Gastrocnemius medialis (tissue), 4 donors: ENCODE measurements around the gene HBQ1. TPM values are rescaled to one million over a fixed set of nuclear protein-coding genes. Genes with fewer than 3 reads are reported as not detected.

Experiments used
- ATAC-seq, 2 donors: fragments of 150-250 bp; one replicate each; pipeline ENCODE4 v1.9.1; 2016
- DNase-seq, 2 donors: peaks; one replicate each; pipeline ENCODE4 v3.0.0-alpha.2; 2019
- H3K27ac ChIP-seq, 4 donors: fragments of 200-600 bp; sonication (generic); 1 replicate in 1 of 4; 2 replicates in 3 of 4; pipeline ENCODE4 v1.5.1; 2016 to 2018; ENCODE audit warnings: mild to moderate bottlenecking in 2 of 4, moderate library complexity in 1 of 4
- H3K27me3 ChIP-seq, 3 donors: fragments of 200-600 bp; sonication (generic) in 2 of 3; 1 replicate in 1 of 3; 2 replicates in 2 of 3; pipeline versions ENCODE4 v1.5.1 to v1.6.0; 2016 to 2019; ENCODE audit warnings: mild to moderate bottlenecking in 1 of 3, moderate library complexity in 1 of 3
- H3K36me3 ChIP-seq, 2 donors: fragments of 200-600 bp; sonication (generic) in 1 of 2; one replicate each; pipeline ENCODE4 v1.5.1; 2017 to 2018
- H3K4me1 ChIP-seq, 2 donors: fragments of 200-600 bp; sonication (generic) in 1 of 2; one replicate each; pipeline ENCODE4 v1.5.1; 2016 to 2017; ENCODE audit warnings: mild to moderate bottlenecking in 2 of 2
- H3K4me3 ChIP-seq, 4 donors: fragments of 200-600 bp; sonication (generic) in 3 of 4; 1 replicate in 1 of 4; 2 replicates in 3 of 4; pipeline ENCODE4 v1.5.1; 2016 to 2019; ENCODE audit warnings: mild to moderate bottlenecking in 2 of 4
- H3K9me3 ChIP-seq, 3 donors: fragments of 200-600 bp; sonication (generic) in 2 of 3; 1 replicate in 1 of 3; 2 replicates in 2 of 3; pipeline ENCODE4 v1.5.1; 2016 to 2019
- CTCF ChIP-seq, 5 experiments: fragments of 450-650 bp in 3 of 5; fragments of 200-600 bp in 2 of 5; sonication (generic) in 2 of 5; IDR thresholded peaks in 4 of 5; conservative IDR thresholded peaks in 1 of 5; 1 replicate in 4 of 5; 2 replicates in 1 of 5; pipeline ENCODE4 v1.5.1; 2016 to 2019; ENCODE audit warnings: antibody characterized with exemption in 5 of 5, mild to moderate bottlenecking in 3 of 5, moderate library complexity in 3 of 5
- POLR2A ChIP-seq, 2 donors: fragments of 450-650 bp; IDR thresholded peaks; one replicate each; pipeline ENCODE4 v1.6.1; 2017; ENCODE audit warnings: antibody characterized with exemption in 2 of 2, mild to moderate bottlenecking in 2 of 2, moderate library complexity in 2 of 2
- in situ Hi-C, 4 donors: fragments of 200-750 bp; cut with MboI; loops; one replicate each; pipeline versions ENCODE4 v1.15.0 to v1.8.0; 2017; ENCODE audit warnings: low sequenced_read_pairs in 4 of 4
- intact Hi-C: fragments of 100-400 bp; cut with DNase I; formaldehyde crosslinking; loops from one replicate; pipeline ENCODE4 v1.15.1; 2023; ENCODE audit warnings: low total_unique reads
- total RNA-seq, 4 donors: library from RNA; depleted of rRNA; stranded (reverse); fragments of >200 nt; gene quantifications; one replicate each; pipeline versions ENCODE4 v1.1.0 to v1.2.3, GENCODE V29; 2016

HBQ1 gene
- total RNA-seq, 4 donors from 2014 or later, result not detected

GRCh38 chr16:178668-179015 is 1.6 kb upstream of the HBQ1 start:
- Histone ChIP-seq H3K4me1 (peaks cover 8 to 10% of the 10 kb centered on the region in 2 donors), H3K27me3 (peaks cover 52 to 58% (median 57%) of the 10 kb centered on the region in 3 donors), H3K36me3 (no peaks in the 10 kb centered on the region), H3K9me3 (no peaks in the 10 kb centered on the region), H3K27ac (no peak overlapping the region), H3K4me3 (no peak overlapping the region)
- in situ Hi-C loops, result no loop called here
- no peak for DNase-seq
- intact Hi-C loops, result no loop called here
- TF ChIP-seq CTCF (IDR thresholded peaks at IDR 0.05 in 4 of 5, conservative IDR thresholded peaks at IDR 0.05 in 1 of 5) (no peak), POLR2A (IDR thresholded peaks at IDR 0.05) (no peak)
- ATAC-seq, result no peak

DNA sequence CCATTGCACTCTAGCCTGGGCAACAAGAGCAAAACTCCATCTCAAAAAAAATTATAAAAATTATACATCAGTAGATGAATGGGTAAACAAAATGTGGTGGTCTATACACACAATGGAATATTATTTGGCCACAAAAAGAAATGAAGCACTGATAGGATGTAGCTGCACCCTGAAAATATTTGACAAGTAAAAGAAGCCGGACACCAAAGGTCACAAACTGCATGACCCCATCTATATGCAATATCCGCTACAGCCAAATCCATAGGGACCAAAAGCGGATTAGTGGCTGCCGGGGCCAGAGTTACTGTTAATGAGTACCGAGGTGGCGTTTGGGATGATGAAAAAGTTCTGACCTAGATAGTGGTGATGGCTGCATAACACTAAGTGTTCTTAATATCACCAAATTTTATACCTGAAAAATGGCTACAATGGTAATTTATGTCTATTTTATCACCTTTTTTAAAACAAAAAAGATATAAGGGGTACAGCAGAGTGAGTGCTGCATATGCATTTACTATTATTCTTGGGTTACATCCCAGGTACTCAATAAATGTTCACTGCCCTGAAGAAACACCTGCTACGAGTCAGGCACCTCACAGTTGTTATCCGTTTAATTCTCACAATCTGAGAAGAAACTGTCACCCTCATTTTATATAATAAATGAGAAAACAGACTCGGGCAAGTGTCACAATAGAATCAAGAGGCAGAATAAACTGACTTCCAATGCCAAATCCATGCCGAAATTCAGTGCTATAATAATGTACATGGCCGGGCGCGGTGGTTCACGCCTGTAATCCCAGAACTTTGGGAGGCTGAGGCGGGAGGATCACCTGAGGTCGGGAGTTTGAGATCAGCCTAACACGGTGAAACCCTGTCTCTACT is 807 bp upstream of the HBQ1 start:
- intact Hi-C loops, result loop anchor here (2.0 kb wide), 1 partner anchor 73 kb away; no protein-coding TSS in a partner anchor
- no peak overlapping the region for H3K27ac ChIP-seq
- no peak for ATAC-seq

GRCh38 chr16:180681-181564 is 664 bp downstream of the HBQ1 start:
- no peaks in the 10 kb centered on the region for H3K36me3 ChIP-seq
- DNase-seq (peak in 1 of 2 donors; percentile 54), ATAC-seq (peak; percentile 32 to 80)
- H3K27ac ChIP-seq, result no peak overlapping the region
- H3K4me1 ChIP-seq, result peaks cover 8 to 10% of the 10 kb centered on the region in 2 donors
- TF ChIP-seq CTCF (IDR thresholded peaks at IDR 0.05 in 4 of 5, conservative IDR thresholded peaks at IDR 0.05 in 1 of 5), result no peak
- no peak for TF ChIP-seq POLR2A (IDR thresholded peaks at IDR 0.05)
- intact Hi-C loops (loop anchor here (2.0 kb wide), 1 partner anchor 74 kb away; no protein-coding TSS in a partner anchor), in situ Hi-C loops (loop anchor here in 2 of 4 donors (5.0 kb wide), 1 partner anchor 74 kb away; no protein-coding TSS in a partner anchor)
- peak overlapping the region; percentile 6 to 52 (median 20) for H3K4me3 ChIP-seq
- H3K27me3 ChIP-seq, result peaks cover 40 to 44% (median 43%) of the 10 kb centered on the region in 3 donors
- H3K9me3 ChIP-seq, result no peaks in the 10 kb centered on the region

More for the DNA sequence above, 807 bp upstream of the HBQ1 start:
- Histone ChIP-seq H3K4me3 (no peak overlapping the region), H3K9me3 (no peaks in the 10 kb centered on the region), H3K36me3 (no peaks in the 10 kb centered on the region), H3K27me3 (peaks cover 51 to 56% (median 55%) of the 10 kb centered on the region in 3 donors), H3K4me1 (peaks cover 8 to 10% of the 10 kb centered on the region in 2 donors)
- DNase-seq, result no peak
- no peak for TF ChIP-seq POLR2A (IDR thresholded peaks at IDR 0.05)
- TF ChIP-seq CTCF (IDR thresholded peaks at IDR 0.05 in 4 of 5, conservative IDR thresholded peaks at IDR 0.05 in 1 of 5), result no peak
- in situ Hi-C loops, result loop anchor here in 2 of 4 donors (5.0 kb wide), 1 partner anchor 72 kb away; no protein-coding TSS in a partner anchor

DNA sequence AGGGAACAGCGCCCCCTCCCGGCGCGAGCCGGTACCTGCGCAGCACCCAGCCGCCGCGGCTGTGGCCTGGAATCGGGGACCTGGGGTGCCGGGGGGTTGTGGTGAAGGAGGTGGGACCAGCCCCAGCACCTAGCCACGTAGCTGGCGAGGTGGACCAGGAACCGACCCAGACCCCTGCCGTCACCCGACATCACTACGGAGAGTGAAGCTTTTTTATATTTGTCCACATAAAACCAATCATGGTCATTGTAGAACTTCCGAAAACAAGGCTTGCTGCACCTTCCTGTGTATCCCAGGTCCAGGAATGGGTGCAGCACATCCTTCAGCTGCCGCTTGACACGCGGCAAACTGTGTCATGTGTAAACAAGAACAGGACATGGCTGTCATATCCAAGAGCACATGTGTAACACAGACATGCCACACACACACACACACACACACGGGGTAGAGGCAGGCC is 1.3 kb downstream of the HBQ1 start:
- Histone ChIP-seq H3K27me3 (peaks cover 40 to 44% (median 43%) of the 10 kb centered on the region in 3 donors), H3K4me3 (no peak overlapping the region), H3K9me3 (no peaks in the 10 kb centered on the region), H3K27ac (no peak overlapping the region), H3K36me3 (no peaks in the 10 kb centered on the region), H3K4me1 (peaks cover 8 to 10% of the 10 kb centered on the region in 2 donors)
- TF ChIP-seq POLR2A (IDR thresholded peaks at IDR 0.05) (no peak), CTCF (IDR thresholded peaks at IDR 0.05 in 4 of 5, conservative IDR thresholded peaks at IDR 0.05 in 1 of 5) (peak; percentile 94 to 99 (median 94))
- intact Hi-C loops, result loop anchor here (2.0 kb wide), 1 partner anchor 75 kb away; no protein-coding TSS in a partner anchor
- in situ Hi-C loops, result loop anchor here in 2 of 4 donors (5.0 kb wide), 1 partner anchor 74 kb away; no protein-coding TSS in a partner anchor
- peak; percentile 11 to 24 for ATAC-seq
- peak in 1 of 2 donors; percentile 26 for DNase-seq
